Neural progenitor cell (in vitro differentiated cells): ENCODE measurements around the gene TAP2. TPM values are rescaled to one million over a fixed set of nuclear protein-coding genes. Genes with fewer than 3 reads are reported as not detected.
"Not testable (repeated sequence)": the region's sequence is repeated elsewhere in the genome, so short reads cannot be mapped to it uniquely, and the experiment has no call there.

Source experiments
- DNase-seq: peaks from one replicate; pipeline ENCODE4 v3.0.0-alpha.2; 2016; ENCODE audit warnings: low spot score
- H2AFZ ChIP-seq: fragments of 200-600 bp; sonication (generic); replicated peaks from 2 replicates; pipeline ENCODE4 v1.6.1; 2016; ENCODE audit warnings: antibody characterized with exemption
- H3F3A ChIP-seq: fragments of 200-600 bp; sonication (generic); 2 replicates; pipeline ENCODE4 v1.6.1; 2016; ENCODE audit warnings: antibody characterized with exemption, low read depth
- H3K27ac ChIP-seq: fragments of 200-600 bp; sonication (generic); 2 replicates; pipeline ENCODE4 v1.5.1; 2016; ENCODE audit warnings: mild to moderate bottlenecking
- H3K27me3 ChIP-seq: fragments of 200-600 bp; sonication (generic); 2 replicates; pipeline ENCODE4 v1.6.1; 2016; ENCODE audit warnings: mild to moderate bottlenecking, moderate library complexity
- H3K36me3 ChIP-seq: fragments of 200-600 bp; sonication (generic); 2 replicates; pipeline ENCODE4 v1.5.1; 2016
- H3K4me1 ChIP-seq: fragments of 200-600 bp; sonication (generic); 2 replicates; pipeline ENCODE4 v1.6.1; 2016; ENCODE audit warnings: mixed run types
- H3K4me2 ChIP-seq: fragments of 200-600 bp; sonication (generic); 2 replicates; pipeline ENCODE4 v1.6.1; 2016
- H3K4me3 ChIP-seq: fragments of 200-600 bp; sonication (generic); 2 replicates; pipeline ENCODE4 v1.5.1; 2016
- H3K79me2 ChIP-seq: fragments of 200-600 bp; sonication (generic); 2 replicates; pipeline ENCODE4 v1.6.1; 2016; ENCODE audit warnings: low read depth
- H3K9ac ChIP-seq: fragments of 200-600 bp; sonication (generic); 2 replicates; pipeline ENCODE4 v1.6.1; 2016
- H3K9me3 ChIP-seq: fragments of 200-600 bp; sonication (generic); 2 replicates; pipeline ENCODE4 v1.5.1; 2016; ENCODE audit warnings: low read depth
- H4K20me1 ChIP-seq: fragments of 200-600 bp; sonication (generic); 2 replicates; pipeline ENCODE4 v1.6.1; 2016; ENCODE audit warnings: low read depth
- H3K27ac Mint-ChIP-seq: 3 replicates; pipeline ENCODE4 v1.8.0; 2021; ENCODE audit warnings: mixed read lengths
- H3K27me3 Mint-ChIP-seq: 2 replicates; pipeline ENCODE4 v1.8.0; 2022; ENCODE audit warnings: low read depth, mild to moderate bottlenecking, inconsistent platforms, moderate library complexity, mixed read lengths; ENCODE audit not compliant: insufficient read depth
- H3K36me3 Mint-ChIP-seq: 3 replicates; pipeline ENCODE4 v1.8.0; 2021; ENCODE audit warnings: mixed read lengths
- H3K4me1 Mint-ChIP-seq: 3 replicates; pipeline ENCODE4 v1.8.0; 2021; ENCODE audit warnings: mixed read lengths
- H3K4me3 Mint-ChIP-seq: 3 replicates; pipeline ENCODE4 v1.8.0; 2021; ENCODE audit warnings: mild to moderate bottlenecking, moderate library complexity, mixed read lengths
- H3K9me3 Mint-ChIP-seq: 3 replicates; pipeline ENCODE4 v1.8.0; 2020; ENCODE audit warnings: mixed read lengths
- EZH2 ChIP-seq: fragments of 200-600 bp; sonication (generic); IDR thresholded peaks from 2 replicates; pipeline ENCODE4 v1.6.1; 2017; ENCODE audit warnings: antibody characterized with exemption, mild to moderate bottlenecking, moderate library complexity
- EZH2phosphoT487 ChIP-seq: fragments of 200-600 bp; sonication (generic); IDR thresholded peaks from 2 replicates; pipeline ENCODE4 v1.6.1; 2017; ENCODE audit warnings: antibody characterized with exemption
- total RNA-seq: library from RNA; depleted of rRNA; stranded (reverse); fragments of >200 nt; gene quantifications from 2 replicates; pipeline ENCODE4 v1.2.3, GENCODE V29; 2015; ENCODE audit warnings: low replicate concordance
- TF ChIP-seq, protein P1 (sequence below): fragments of 200-600 bp; sonication (generic); IDR thresholded peaks from 2 replicates; pipeline ENCODE4 v1.5.1; 2017; ENCODE audit warnings: antibody characterized with exemption, mild to moderate bottlenecking

The TAP2 gene
- total RNA-seq, 1 donor from 2014 or later: 2.9 TPM

DNA sequence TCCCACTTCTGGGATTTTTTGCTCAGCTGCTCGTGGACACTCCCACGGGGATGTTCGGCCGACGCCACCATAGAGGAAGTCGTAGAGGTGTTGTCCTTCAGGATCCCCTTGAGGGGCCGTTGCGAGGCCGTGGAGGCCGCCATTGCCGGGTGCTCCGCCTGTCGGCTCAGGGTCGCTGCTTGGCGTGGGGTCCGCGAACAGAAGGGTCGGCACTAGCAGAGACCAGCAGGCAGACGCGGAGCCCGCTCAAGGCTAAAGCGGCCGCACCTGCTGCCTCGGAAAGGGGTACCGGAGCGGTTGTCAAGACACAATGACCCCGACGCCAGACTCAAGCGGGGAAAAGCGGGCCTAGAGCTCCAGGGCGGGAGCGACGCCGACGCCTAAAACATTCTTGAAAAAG lies 41.2 kb upstream of the TAP2 start:
- H3K27me3 ChIP-seq: peaks cover 12% of the 10 kb centered on the region
- H3K4me1 Mint-ChIP-seq: no peaks in the 10 kb centered on the region
- H3K9me3 Mint-ChIP-seq: no peaks in the 10 kb centered on the region
- no peak overlapping the region for H2AFZ ChIP-seq
- H3K9me3 ChIP-seq: no peaks in the 10 kb centered on the region
- H3K36me3 ChIP-seq: no peaks in the 10 kb centered on the region
- H3K27ac Mint-ChIP-seq: no peak overlapping the region
- TF ChIP-seq EZH2: no peak
- TF ChIP-seq, protein P1, sequence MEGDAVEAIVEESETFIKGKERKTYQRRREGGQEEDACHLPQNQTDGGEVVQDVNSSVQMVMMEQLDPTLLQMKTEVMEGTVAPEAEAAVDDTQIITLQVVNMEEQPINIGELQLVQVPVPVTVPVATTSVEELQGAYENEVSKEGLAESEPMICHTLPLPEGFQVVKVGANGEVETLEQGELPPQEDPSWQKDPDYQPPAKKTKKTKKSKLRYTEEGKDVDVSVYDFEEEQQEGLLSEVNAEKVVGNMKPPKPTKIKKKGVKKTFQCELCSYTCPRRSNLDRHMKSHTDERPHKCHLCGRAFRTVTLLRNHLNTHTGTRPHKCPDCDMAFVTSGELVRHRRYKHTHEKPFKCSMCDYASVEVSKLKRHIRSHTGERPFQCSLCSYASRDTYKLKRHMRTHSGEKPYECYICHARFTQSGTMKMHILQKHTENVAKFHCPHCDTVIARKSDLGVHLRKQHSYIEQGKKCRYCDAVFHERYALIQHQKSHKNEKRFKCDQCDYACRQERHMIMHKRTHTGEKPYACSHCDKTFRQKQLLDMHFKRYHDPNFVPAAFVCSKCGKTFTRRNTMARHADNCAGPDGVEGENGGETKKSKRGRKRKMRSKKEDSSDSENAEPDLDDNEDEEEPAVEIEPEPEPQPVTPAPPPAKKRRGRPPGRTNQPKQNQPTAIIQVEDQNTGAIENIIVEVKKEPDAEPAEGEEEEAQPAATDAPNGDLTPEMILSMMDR: no peak
- no peak for TF ChIP-seq EZH2phosphoT487
- no peaks in the 10 kb centered on the region for H4K20me1 ChIP-seq
- no peak overlapping the region for H3K9ac ChIP-seq
- H3K4me2 ChIP-seq: no peak overlapping the region
- no peak overlapping the region for H3K4me3 Mint-ChIP-seq
- no peaks in the 10 kb centered on the region for H3F3A ChIP-seq
- DNase-seq: no peak
- H3K27ac ChIP-seq: no peak overlapping the region
- no peaks in the 10 kb centered on the region for H3K36me3 Mint-ChIP-seq
- H3K4me3 ChIP-seq: no peak overlapping the region
- no peaks in the 10 kb centered on the region for H3K4me1 ChIP-seq
- H3K79me2 ChIP-seq: no peaks in the 10 kb centered on the region
- no peaks in the 10 kb centered on the region for H3K27me3 Mint-ChIP-seq

DNA sequence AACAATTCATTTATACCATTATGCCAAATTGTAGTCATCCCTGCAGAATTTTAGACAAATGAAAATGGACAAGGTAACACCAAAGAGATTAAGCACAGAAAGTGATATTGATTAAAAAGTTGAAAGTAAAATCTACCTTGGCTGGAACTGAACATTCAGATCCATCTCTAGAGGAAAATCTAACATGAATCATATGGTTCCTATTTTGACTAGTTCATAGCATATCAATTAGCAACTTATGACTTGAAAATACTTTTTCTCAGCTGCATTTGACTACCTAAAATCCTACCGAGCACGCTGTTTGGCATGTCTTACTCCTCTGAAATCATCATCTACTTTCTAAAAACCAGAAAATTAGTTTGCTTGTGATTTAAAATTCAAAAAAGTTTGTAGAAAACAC lies 38.1 kb upstream of the TAP2 start:
- Histone ChIP-seq H3K27me3 (peaks cover 15% of the 10 kb centered on the region), H3K4me2 (no peak overlapping the region), H3K4me3 (no peak overlapping the region), H3K27ac (no peak overlapping the region), H3K79me2 (no peaks in the 10 kb centered on the region), H3K9me3 (no peaks in the 10 kb centered on the region), H3F3A (no peaks in the 10 kb centered on the region), H3K4me1 (no peaks in the 10 kb centered on the region), H2AFZ (no peak overlapping the region), H3K36me3 (no peaks in the 10 kb centered on the region), H3K9ac (no peak overlapping the region), H4K20me1 (no peaks in the 10 kb centered on the region)
- peaks cover 8% of the 10 kb centered on the region for H3K27me3 Mint-ChIP-seq
- peaks cover 7% of the 10 kb centered on the region for H3K9me3 Mint-ChIP-seq
- no peaks in the 10 kb centered on the region for H3K36me3 Mint-ChIP-seq
- TF ChIP-seq EZH2: no peak
- H3K27ac Mint-ChIP-seq: no peak overlapping the region
- no peaks in the 10 kb centered on the region for H3K4me1 Mint-ChIP-seq
- no peak overlapping the region for H3K4me3 Mint-ChIP-seq
- DNase-seq: no peak

DNA sequence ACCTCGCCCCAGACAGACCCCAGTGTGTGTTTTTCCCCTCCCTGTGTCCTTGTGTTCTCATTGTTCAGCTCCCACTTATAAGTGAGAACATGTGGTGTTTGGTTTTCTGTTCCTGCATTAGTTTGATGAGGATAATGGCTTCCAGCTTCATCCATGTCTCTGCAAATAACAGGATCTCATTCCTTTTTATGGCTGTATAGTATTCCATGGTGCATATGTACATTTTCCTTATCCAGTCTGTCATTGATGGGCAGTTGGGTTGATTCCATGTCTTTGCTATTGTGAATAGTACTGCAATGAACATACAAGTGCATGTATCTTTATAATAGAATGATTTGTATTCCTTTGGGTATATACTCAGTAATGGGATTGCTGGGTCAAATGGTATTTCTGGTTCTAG lies 35.4 kb upstream of the TAP2 start:
- not testable (repeated sequence) for H3K79me2 ChIP-seq, H3F3A ChIP-seq, H3K9me3 ChIP-seq, DNase-seq, H3K27ac ChIP-seq, H2AFZ ChIP-seq, H3K36me3 Mint-ChIP-seq, H3K36me3 ChIP-seq, H3K9ac ChIP-seq, H3K4me3 ChIP-seq, H4K20me1 ChIP-seq, H3K9me3 Mint-ChIP-seq, H3K27ac Mint-ChIP-seq, H3K4me1 Mint-ChIP-seq, H3K4me2 ChIP-seq, H3K4me1 ChIP-seq
- peak overlapping the region; percentile 46 for H3K4me3 Mint-ChIP-seq
- H3K27me3 ChIP-seq: peaks cover 41% of the 10 kb centered on the region
- peaks cover 17% of the 10 kb centered on the region for H3K27me3 Mint-ChIP-seq

DNA sequence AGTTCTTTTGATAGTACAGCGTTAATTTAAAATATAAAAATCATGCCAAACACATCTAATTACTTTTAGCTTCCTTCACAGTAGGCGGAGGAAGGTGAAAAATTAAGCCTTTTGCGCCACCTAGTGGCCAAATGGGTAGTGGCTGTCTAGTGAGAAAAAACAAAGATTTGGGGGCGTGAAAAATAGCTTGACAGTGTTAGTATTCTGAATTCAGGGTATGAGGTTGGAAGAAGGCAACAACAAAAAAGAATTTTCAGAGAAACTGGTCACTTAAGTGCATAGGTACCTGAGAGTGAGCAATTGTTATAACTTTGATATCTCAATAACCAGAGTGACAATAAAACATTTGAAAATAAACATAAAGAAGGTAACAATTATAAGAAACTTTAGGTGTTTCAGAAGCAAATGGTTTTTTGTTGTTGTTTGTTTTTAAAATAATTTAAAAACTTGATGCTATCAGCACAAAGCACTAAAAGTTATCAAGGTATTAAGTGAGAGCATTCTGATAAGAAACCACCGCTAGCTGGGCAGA lies 29.8 kb upstream of the TAP2 start:
- Histone ChIP-seq H3F3A (no peaks in the 10 kb centered on the region), H3K4me3 (no peak overlapping the region), H3K9ac (no peak overlapping the region), H3K4me1 (no peaks in the 10 kb centered on the region), H3K79me2 (no peaks in the 10 kb centered on the region), H3K27me3 (peaks cover 60% of the 10 kb centered on the region), H4K20me1 (no peaks in the 10 kb centered on the region), H3K36me3 (no peaks in the 10 kb centered on the region), H3K4me2 (no peak overlapping the region), H3K9me3 (no peaks in the 10 kb centered on the region), H2AFZ (no peak overlapping the region), H3K27ac (no peak overlapping the region)
- TF ChIP-seq, protein P1: peak; percentile 99
- TF ChIP-seq EZH2phosphoT487: no peak
- Mint-ChIP-seq H3K27ac (no peak overlapping the region), H3K27me3 (peaks cover 15% of the 10 kb centered on the region), H3K4me1 (no peaks in the 10 kb centered on the region), H3K36me3 (no peaks in the 10 kb centered on the region), H3K4me3 (no peak overlapping the region), H3K9me3 (peaks cover 7% of the 10 kb centered on the region)
- peak; percentile 85 for DNase-seq
